ENCODE results near the gene CA9.
A peak's percentile ranks its signal among the peaks of the same experiment; 100 is the strongest.
"Not testable (repeated sequence)": the region's sequence is repeated elsewhere in the genome, so short reads cannot be mapped to it uniquely, and the experiment has no call there.

CA9 gene

GRCh38 chr9:35673132-35674024 lies at the start of gene CA9:
TSS of gene CA9 (plus strand) at chr9:35673928. CDS start at chr9:35673960, 32 bp downstream.
- DNase-seq = no peak

- no peak for DNase-seq
Observed at GRCh38 chr9:35627575-35627974, 46.2 kb upstream of the CA9 start.

- DNase-seq = no peak
Observed at GRCh38 chr9:35628389-35628991, 45.2 kb upstream of the CA9 start.

- DNase-seq = no peak
Observed at GRCh38 chr9:35629597-35629996, 44.1 kb upstream of the CA9 start.

- no peak for DNase-seq
Observed at GRCh38 chr9:35635730-35636129, 38.0 kb upstream of the CA9 start.

GRCh38 chr9:35636135-35636876 lies 37.4 kb upstream of the CA9 start:
- peak; percentile 72 for DNase-seq

- DNase-seq = not testable (repeated sequence)
Observed at GRCh38 chr9:35636877-35637246, 36.9 kb upstream of the CA9 start.

GRCh38 chr9:35637427-35637955 lies 36.2 kb upstream of the CA9 start:
- DNase-seq = not testable (repeated sequence)

GRCh38 chr9:35638751-35639150 lies 35.0 kb upstream of the CA9 start:
- not testable (repeated sequence) for DNase-seq

- DNase-seq = peak; percentile 72
Observed at GRCh38 chr9:35639225-35639624, 34.5 kb upstream of the CA9 start.

GRCh38 chr9:35639631-35640030 lies 34.1 kb upstream of the CA9 start:
- peak; percentile 66 for DNase-seq

- DNase-seq = not testable (repeated sequence)
Observed at GRCh38 chr9:35640431-35640830, 33.3 kb upstream of the CA9 start.

GRCh38 chr9:35641478-35641877 lies 32.2 kb upstream of the CA9 start:
- DNase-seq = not testable (repeated sequence)

GRCh38 chr9:35643046-35643445 lies 30.7 kb upstream of the CA9 start:
- DNase-seq = no peak

GRCh38 chr9:35645736-35646135 lies 28.0 kb upstream of the CA9 start:
- DNase-seq = not testable (repeated sequence)

GRCh38 chr9:35646153-35646532 lies 27.6 kb upstream of the CA9 start:
- no peak for DNase-seq

- DNase-seq = peak; percentile 97
Observed at GRCh38 chr9:35646533-35647265, 27.0 kb upstream of the CA9 start.

- peak; percentile 55 for DNase-seq
Observed at GRCh38 chr9:35649431-35650340, 24.0 kb upstream of the CA9 start.

- no peak for DNase-seq
Observed at GRCh38 chr9:35650341-35651158, 23.2 kb upstream of the CA9 start, which contains the start of gene SIT1. TSS of gene SIT1 (minus strand) at chr9:35650931. CDS start at chr9:35650853, 78 bp downstream.
